Activated CD4-positive, alpha-beta T cell treated with anti-CD3 and anti-CD28 coated beads, Interleukin-2, amount 50 U/mL, for 16 hours (primary cell): ENCODE measurements around the gene C6orf120.
A peak's percentile ranks its signal among the peaks of the same experiment; 100 is the strongest.

ENCODE experiments used
- DNase-seq: peaks from one replicate; pipeline ENCODE4 v3.0.0-alpha.2; 2020

C6orf120 gene

GRCh38 chr6:169701954-169702839 lies at the start of gene C6orf120, which contains the start of gene WDR27:
Gene C6orf120 (plus strand): TSS chr6:169702126. CDS start chr6:169702460, 334 bp downstream.
Gene WDR27 (minus strand): TSS chr6:169702029. CDS start chr6:169689005, 13,024 bp downstream.
- DNase-seq, result peak; percentile 98

DNA sequence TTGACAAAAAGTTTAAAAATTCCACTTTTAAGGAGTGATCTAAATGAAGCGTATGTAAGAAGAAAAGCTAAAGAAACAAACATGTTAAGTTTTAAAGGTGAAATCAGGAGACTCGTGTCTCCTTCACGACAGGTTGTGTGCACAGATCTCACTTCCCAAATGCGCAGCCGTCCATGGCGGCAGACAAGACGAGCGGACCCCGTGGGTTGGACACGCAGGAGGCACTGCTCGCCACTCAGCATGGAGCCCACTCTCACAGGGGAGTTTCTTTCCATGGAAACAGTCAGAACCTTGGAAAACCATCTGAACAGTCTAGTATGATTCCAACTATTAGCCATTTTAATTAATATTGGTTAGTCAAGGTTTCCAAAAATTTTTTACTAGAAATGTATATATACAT lies 49.0 kb upstream of the C6orf120 start:
- no peak for DNase-seq

GRCh38 chr6:169653691-169654090 lies 48.2 kb upstream of the C6orf120 start:
- no peak for DNase-seq

DNA sequence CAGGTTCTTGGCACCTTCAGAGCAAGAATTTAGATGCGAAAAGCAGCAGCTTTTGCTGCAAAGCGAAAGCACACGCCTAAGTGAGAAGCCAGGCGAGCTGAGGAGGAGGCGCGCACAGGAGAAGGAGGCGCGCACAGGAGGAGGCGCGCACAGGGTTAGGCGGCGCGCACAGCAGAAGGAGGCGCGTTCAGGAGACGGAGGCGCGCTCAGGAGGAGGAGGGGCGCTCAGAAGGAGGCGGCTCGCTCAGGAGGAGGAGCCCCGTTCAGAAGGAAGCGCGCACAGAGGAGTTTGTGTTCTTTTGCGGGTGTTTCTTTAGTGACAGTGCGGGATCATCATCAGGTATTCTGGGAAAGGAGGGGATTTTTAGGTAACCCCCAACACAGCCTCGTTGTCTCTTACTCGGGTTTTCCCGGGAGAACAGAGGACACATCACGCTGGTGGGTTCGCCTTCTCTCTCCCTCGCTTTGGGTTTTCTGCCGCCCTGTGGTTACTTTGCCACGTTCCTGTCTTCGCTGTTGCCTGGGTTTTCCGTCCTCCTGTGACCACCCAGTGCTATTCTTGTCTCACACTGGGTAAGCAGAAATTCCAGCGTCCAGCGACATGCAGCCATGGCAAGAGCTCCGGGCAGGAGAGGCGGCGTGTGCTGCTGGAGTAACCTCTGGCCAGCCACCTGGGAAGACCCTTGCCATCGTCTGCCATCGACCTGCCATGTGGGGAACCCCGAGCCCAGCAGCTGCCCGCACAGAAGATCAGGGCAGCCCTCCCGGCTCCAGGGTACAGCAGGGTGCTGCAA lies 47.1 kb upstream of the C6orf120 start:
- peak; percentile 60 for DNase-seq

DNA sequence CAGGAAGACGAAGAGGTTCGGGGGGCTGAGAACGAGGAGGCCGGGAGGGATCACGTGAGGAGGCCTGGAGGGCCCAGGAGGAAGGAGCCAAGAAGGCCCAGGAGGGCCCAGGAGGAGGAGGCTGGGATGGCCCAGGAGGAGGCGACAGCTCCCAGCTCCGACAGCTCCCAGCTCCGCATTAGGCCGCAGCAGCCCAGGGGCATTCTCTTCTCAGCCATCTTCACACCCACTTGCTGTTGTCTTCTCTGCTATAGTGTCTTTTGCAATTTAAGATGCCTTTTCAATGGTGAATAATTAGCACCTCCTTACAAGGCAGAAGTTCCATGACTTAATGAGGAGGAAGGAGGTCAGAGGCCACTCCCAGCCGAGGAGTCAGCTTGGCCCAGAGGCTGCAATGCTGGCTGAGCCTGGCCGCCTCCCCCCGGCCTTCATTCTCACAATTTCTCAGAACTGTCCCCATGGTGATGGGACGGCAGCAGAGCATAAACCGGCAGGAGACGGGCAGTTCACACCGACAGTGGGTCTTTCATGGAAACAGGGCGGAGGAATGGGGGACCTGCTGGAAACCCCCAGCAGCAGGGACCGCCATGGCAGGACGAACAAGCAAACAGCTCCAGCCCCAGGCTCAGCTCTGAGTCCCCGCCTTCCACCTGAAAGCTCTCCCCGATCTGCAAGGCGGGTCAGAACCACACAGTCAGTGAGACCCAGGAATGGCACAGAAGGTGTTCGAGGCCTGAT lies 45.2 kb upstream of the C6orf120 start:
- DNase-seq, result no peak

GRCh38 chr6:169657284-169657610 lies 44.7 kb upstream of the C6orf120 start:
- no peak for DNase-seq

GRCh38 chr6:169659820-169660610 lies 41.9 kb upstream of the C6orf120 start:
- DNase-seq, result no peak

DNA sequence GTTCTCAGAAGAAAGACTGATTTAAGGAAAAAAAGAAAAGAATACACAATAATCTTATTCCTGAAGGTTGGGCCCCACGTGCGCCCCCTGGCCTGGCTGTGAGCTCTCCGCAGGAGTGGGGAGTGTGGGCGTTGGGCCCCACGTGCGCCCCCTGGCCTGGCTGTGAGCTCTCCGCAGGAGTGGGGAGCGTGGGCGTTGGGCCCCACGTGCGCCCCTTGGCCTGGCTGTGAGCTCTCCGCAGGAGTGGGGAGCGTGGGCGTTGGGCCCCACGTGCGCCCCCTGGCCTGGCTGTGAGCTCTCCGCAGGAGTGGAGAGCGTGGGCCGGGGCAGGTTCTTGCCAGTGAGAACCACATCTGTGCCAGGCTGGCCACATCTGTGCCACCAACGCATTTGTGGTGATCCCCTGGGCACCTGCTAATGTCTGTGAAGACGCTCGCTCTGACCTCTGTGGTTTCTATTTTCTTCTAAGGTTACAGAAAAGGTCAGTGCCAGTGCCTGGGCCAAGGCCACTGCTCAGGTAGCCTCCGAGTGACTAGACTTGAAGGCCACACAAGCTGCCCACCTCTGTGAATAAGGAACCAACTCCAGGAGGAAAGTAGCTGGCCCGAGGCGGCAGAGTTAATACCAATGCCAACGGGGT lies 41.1 kb upstream of the C6orf120 start:
- DNase-seq, result no peak

DNA sequence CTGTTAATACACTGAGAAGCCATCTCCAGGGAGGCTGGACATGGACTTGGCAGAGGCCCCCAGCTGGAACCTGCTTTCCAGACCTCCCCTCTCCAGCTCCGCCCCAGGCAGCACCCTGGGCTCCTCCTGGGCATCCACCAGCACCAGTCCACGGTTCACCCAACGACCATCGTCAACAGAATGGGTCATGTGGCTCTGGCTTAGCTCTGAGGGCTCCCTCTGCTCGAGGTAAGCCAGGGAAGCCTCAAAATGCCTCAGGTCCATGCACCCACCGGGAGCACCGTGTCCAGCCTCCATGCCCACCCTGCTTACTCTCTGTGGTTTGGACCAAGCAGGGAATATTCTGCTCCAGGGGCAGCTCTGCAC lies 40.6 kb upstream of the C6orf120 start:
- no peak for DNase-seq

DNA sequence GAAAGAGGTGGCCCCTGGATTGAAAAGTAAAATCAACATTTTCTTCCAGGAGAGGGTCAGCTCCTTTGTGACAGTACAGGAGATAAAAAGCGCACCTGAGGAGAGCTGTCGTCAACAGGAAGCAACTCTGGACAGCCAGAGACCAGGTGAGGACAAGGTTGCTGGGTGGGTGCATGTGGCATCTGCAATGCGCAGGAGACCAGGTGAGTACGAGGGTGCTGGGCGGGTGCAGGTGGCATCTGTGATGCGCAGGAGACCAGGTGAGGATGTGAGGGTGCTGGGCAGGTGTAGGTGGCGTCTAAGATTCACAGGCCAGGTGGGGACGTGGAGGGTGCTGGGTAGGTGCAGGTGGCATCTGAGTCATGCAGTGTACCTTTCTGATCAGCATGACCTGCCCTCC lies 38.5 kb upstream of the C6orf120 start:
- no peak for DNase-seq

- no peak for DNase-seq
These were observed 37.7 kb upstream of the C6orf120 start for GRCh38 chr6:169664227-169664626.

DNA sequence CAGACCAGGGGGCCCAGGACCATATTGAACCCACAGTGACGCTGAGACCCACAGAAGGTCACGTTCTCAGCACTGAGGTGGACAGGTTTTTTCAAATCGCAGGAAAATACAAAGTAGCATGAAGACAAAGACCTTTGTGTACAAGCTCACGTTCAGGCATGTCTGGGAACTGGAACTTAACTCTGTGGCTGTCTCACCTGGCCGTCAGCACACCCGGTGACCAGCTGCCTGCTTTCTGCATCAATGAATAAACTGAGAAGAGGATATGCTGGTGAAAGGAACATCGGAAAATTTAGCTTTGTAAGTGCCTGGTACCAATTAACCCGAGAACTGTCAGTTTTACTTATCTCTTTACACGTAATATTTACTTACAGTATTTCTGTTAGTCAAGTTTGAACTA lies 36.6 kb upstream of the C6orf120 start:
- no peak for DNase-seq

DNA sequence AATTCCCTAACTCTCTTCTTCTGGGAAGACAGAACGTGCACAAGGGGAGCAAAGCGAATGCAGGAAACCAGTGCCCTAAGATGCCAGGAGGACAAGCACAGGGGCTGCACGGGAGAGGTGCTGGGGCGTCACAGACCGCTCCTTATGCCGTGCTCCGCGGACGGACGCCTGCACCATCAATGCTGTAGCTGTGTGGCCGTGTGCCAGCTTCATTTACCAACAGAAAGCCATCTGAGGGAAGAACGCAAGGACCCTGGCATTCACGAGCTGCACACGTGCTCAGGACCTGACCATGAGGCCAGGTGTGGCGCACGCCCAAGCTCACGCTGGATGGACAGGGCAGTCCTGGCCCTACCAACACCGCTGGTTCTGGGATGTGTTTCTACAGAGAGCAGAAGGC lies 35.5 kb upstream of the C6orf120 start:
- DNase-seq, result no peak

DNA sequence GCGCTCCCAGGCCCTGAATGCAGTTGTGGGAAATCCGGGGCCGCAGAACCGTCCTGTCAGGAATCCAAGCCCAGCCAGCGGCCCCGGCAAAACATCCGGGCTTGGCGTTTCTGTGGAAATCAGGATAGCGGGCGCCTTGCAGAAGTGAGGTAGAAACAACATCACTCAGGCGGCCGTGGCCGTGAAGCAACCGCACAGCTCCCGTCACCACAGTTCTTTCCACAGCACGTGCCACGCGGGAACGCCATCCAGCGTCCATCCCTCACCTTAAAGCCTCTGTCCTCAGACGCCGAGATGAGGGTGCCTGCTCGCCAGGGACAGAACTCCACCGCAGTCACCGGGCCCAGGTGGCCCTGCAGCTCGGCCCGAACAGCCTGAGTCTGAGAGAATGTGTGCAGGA lies 34.2 kb upstream of the C6orf120 start:
- no peak for DNase-seq

DNA sequence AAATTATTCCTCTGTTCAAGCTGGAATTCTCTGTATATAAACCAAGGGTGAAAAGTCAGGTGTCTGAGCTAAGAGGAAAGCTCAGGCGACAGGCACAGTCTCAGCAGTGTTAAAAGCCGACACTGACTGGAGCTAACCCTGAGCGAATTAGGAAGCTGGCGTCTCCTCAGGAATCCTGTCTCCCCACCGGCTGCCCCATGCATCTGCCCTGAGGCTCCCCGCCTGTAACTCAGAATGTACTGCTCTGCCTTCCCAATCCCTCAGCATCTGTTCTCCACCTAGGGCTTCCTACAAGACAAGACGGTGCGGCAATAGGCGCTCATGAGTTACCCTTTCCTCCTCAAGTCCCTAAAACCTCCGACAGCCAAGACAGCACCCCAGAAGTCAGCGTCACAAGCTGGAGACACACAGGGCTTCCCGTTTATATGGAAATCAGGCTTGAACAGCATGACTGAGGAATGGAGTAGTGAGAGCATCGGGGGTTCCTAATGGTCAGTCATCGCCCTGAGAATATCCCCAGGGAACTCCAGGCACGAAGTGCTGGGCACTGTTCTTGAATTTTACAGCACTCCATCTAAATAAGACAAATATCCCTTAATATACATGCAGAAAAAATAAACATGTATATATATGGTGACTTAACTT lies 33.6 kb upstream of the C6orf120 start:
- DNase-seq, result no peak

DNA sequence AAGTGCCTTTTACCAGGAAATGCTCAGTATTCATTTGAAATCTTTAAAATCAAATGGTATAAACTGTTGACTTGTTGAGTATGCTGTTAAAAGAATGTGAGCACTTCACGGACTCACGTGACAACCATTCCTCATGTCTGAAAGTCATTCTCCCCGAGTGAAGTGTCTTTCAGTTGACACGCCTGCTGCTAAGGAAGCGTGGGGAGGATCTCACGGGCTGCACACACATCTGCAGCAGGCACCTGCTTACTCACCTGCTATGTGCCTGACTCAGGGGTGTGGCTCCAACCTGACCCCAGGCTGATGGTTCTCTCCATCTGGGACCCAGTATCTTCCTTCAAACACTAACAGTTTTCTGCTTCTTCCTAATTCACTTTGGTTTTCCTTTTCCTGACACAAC lies 32.8 kb upstream of the C6orf120 start:
- DNase-seq, result no peak

DNA sequence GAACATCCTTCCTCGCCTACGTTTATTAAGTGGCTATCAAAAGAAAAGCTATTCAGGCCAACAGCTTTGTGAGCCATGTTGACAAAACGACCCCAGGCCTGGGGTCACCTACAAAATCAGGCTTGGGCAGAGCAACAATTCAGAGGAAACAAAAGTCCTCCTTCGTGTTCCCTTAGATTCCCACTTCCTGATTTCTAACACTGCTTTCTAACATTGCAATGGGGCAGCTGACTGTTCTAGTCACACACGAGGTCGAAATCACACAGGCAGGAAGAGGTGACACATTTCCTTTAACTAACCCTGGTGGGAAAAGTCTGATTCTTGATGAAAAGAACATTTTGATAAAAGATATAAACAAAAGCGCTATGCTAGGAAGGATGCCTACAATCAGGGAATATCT lies 32.0 kb upstream of the C6orf120 start:
- no peak for DNase-seq

GRCh38 chr6:169671563-169671962 lies 30.4 kb upstream of the C6orf120 start:
- no peak for DNase-seq

GRCh38 chr6:169675011-169675410 lies 26.9 kb upstream of the C6orf120 start:
- no peak for DNase-seq

- DNase-seq, result no peak
These were observed 24.8 kb upstream of the C6orf120 start for GRCh38 chr6:169677096-169677495.

- DNase-seq, result no peak
These were observed 23.6 kb upstream of the C6orf120 start for GRCh38 chr6:169678342-169678741.

- DNase-seq, result no peak
These were observed 17.9 kb upstream of the C6orf120 start for GRCh38 chr6:169684056-169684455.
